Cardiac ventricle fibroblast (primary cell): ENCODE measurements around the gene HLA-B. TPM values are rescaled to one million over a fixed set of nuclear protein-coding genes. Genes with fewer than 3 reads are reported as not detected.

Experiments
- total RNA-seq: library from RNA; depleted of rRNA; stranded (reverse); fragments of >200 nt; gene quantifications from 2 replicates; pipeline ENCODE4 v1.2.3, GENCODE V29; 2015

The HLA-B gene
- 231 and 468 TPM in 2 replicates for total RNA-seq

DNA sequence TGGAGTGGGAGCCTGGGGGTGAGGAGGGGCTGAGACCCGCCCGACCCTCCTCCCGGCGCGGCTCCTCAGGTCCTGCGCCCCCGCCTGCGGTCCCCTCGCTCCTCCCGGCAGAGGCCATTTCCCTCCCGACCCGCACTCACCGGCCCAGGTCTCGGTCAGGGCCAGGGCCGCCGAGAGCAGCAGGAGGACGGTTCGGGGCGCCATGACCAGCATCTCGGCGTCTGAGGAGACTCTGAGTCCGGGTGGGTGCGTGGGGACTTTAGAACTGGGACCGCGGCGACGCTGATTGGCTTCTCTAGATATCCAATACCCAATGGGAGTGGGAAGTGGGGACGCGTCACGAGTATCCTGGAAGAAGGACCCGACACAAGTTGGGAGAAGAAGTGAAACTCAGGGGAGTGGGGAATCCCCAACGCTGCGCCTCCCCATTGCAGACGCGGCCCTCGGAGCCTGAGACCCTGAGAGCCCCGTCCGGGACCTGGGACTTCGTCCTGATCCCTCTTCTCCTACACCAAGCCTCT, at the start of gene HLA-B:
Gene HLA-B (minus strand): TSS at position 234 of the 521 bp plus-strand sequence. CDS start 21 bp downstream, at position 213.

GRCh38 chr6:31403283-31404060, 46.5 kb upstream of the HLA-B start, which contains the start of gene MICA:
MICA (plus strand) TSS chr6:31403595; CDS start chr6:31403633, 38 bp downstream.

Other genes with a start within 250 kb of the HLA-B start
- gene C6orf15, start 244.6 kb downstream of the HLA-B start, total RNA-seq: 0.49 TPM in 1 of 2 replicates, not detected in the other
- gene PSORS1C1, start 242.4 kb downstream of the HLA-B start, total RNA-seq: 0.64 and 51.9 TPM in 2 replicates
- not detected in 2 replicates for gene CDSN, start 236.7 kb downstream of the HLA-B start, total RNA-seq
- gene PSORS1C2, start 218.1 kb downstream of the HLA-B start, total RNA-seq: not detected in 2 replicates
- gene CCHCR1, start 199.4 kb downstream of the HLA-B start, total RNA-seq: 13.0 and 13.4 TPM in 2 replicates
- gene TCF19, start 198.6 kb downstream of the HLA-B start, total RNA-seq: 1.8 and 3.0 TPM in 2 replicates
- not detected in 2 replicates for gene POU5F1, start 186.5 kb downstream of the HLA-B start, total RNA-seq
- gene HLA-C, start 85.1 kb downstream of the HLA-B start, total RNA-seq: 237 and 249 TPM in 2 replicates
- 12.6 TPM in 2 replicates for gene MICA, start 46.4 kb upstream of the HLA-B start, total RNA-seq
- 2.2 and 5.1 TPM in 2 replicates for gene MICB, start 141.0 kb upstream of the HLA-B start, total RNA-seq
- not detected in 2 replicates for gene MCCD1, start 171.8 kb upstream of the HLA-B start, total RNA-seq
- 205 and 225 TPM in 2 replicates for gene DDX39B, start 184.8 kb upstream of the HLA-B start, total RNA-seq
- gene ATP6V1G2, start 189.4 kb upstream of the HLA-B start, total RNA-seq: 0.25 and 2.1 TPM in 2 replicates
- gene NFKBIL1, start 190.4 kb upstream of the HLA-B start, total RNA-seq: 21.5 and 21.6 TPM in 2 replicates
- not detected in 2 replicates for gene LTA, start 215.1 kb upstream of the HLA-B start, total RNA-seq
- not detected in 2 replicates for gene TNF, start 218.4 kb upstream of the HLA-B start, total RNA-seq
- gene LTB, start 225.2 kb upstream of the HLA-B start, total RNA-seq: not detected in 2 replicates
- gene LST1, start 229.1 kb upstream of the HLA-B start, total RNA-seq: not detected in 2 replicates
- gene NCR3, start 235.8 kb upstream of the HLA-B start, total RNA-seq: not detected in 2 replicates